GM12801 (cell line): ENCODE data around the gene NPHP4.

Experiments used
- TF ChIP-seq, protein P1 (sequence below): IDR thresholded peaks from one replicate; pipeline ENCODE4 v1.5.1; 2011; ENCODE audit warnings: control low read depth; ENCODE audit not compliant: insufficient read length; ENCODE audit errors: extremely low read depth

The NPHP4 gene

DNA sequence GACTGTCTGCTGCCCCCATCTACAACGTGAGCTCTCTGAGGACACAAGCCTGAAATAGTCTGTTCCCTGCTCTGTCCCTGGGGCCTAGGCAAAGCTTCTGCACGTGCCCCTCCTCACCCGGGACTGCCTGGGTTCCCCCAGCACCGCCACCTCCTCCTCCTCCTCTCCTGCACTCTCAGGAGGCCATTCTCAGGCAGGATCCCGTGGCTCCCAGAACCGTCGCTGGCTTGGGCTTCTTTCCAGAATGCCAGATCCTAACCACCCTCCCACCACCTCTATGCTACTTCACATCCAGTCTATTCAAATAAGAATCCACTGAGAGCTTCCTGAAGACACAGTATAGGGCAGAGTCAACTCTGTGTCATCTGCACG is 11.2 kb downstream of the NPHP4 start:
- TF ChIP-seq, protein P1, sequence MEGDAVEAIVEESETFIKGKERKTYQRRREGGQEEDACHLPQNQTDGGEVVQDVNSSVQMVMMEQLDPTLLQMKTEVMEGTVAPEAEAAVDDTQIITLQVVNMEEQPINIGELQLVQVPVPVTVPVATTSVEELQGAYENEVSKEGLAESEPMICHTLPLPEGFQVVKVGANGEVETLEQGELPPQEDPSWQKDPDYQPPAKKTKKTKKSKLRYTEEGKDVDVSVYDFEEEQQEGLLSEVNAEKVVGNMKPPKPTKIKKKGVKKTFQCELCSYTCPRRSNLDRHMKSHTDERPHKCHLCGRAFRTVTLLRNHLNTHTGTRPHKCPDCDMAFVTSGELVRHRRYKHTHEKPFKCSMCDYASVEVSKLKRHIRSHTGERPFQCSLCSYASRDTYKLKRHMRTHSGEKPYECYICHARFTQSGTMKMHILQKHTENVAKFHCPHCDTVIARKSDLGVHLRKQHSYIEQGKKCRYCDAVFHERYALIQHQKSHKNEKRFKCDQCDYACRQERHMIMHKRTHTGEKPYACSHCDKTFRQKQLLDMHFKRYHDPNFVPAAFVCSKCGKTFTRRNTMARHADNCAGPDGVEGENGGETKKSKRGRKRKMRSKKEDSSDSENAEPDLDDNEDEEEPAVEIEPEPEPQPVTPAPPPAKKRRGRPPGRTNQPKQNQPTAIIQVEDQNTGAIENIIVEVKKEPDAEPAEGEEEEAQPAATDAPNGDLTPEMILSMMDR: no peak

DNA sequence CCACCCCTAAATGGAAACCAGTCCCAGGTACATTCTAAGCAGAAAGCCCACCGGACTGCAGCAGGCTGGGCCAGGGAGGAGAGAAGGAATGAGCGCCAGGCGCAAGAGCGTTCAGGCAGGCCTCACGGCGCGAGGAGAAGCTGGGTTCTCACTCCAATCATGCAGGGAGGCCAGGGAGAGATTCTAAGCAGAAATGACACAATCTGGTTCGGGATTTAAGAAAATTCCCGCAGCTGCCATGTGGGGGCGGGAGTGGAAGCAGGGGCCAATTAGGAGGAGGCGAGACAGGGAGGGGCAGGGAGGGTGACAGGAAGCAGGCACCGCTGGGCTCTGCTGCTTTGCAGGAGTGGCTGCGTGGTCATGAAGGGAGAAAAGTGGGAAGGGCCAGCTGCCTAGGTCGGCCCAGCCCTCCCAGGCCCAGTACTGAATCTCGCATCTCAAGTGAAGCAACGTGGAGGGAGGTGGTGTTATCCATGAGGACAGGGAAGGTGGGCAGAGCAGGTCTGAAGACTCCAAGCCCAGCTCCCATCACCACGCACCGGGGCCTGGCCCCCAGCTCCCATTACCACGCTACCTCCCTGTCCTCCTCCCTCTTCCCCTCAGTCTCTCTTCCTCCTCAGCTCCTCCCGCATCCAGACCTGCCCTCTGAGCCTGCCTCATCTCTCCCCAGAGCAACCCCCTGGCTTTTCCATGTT is 11.8 kb downstream of the NPHP4 start:
- TF ChIP-seq, protein P1: no peak

DNA sequence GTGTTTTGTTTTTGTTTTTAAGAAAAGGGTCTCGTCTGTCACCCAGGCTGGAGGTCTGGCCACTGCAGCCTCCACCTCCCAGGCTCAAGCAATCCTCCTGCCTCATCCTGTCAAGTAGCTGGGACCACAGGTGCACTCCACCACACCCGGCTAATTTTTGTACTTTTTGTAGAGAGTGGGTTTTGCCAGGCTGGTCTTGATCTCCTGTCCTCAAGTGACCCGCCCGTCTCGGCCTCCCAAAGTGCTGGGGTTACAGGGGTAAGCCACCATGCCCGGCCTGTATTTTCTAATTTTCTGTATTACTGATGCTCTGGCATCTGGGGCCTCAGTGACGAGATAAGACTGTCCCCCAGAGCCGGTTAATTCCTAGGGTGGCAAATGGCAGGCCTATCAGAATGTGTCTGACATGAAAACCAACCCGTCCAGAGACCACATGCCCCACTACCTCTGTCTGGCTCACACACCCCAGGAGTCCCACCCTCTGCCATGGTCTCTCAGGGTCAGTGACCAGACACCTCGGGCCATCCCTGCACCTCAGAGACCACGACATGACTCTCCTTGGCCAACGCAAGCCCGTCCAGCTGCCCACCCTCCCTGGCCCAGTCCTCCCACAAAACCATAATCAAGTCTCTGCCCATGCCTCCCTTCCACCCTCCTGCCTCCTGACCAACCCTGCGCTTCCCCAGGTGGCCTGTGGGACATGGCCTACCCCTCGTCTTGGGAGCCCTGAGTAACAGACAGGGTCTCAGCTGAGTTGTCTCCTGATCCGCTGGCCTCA is 12.5 kb downstream of the NPHP4 start:
- TF ChIP-seq, protein P1: no peak

DNA sequence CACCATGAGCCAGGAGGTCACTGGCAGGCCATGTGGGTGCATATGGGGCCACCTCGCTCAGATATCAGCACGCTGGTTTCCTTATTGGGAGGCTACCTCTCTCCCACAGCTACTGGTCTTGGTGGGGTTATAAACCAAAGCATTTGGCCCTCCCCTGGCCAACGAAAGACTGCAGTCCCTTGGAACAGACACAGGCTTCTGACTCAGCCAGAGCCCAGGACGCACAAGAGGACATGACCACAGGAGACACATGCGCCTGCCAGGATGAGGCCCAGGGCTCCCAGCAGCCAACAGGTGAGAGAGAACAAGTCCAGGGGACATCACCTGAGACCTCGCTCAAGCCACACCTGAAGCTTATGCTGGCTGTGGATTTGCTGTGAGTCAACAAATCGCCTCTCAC is 13.8 kb downstream of the NPHP4 start:
- TF ChIP-seq, protein P1: no peak

DNA sequence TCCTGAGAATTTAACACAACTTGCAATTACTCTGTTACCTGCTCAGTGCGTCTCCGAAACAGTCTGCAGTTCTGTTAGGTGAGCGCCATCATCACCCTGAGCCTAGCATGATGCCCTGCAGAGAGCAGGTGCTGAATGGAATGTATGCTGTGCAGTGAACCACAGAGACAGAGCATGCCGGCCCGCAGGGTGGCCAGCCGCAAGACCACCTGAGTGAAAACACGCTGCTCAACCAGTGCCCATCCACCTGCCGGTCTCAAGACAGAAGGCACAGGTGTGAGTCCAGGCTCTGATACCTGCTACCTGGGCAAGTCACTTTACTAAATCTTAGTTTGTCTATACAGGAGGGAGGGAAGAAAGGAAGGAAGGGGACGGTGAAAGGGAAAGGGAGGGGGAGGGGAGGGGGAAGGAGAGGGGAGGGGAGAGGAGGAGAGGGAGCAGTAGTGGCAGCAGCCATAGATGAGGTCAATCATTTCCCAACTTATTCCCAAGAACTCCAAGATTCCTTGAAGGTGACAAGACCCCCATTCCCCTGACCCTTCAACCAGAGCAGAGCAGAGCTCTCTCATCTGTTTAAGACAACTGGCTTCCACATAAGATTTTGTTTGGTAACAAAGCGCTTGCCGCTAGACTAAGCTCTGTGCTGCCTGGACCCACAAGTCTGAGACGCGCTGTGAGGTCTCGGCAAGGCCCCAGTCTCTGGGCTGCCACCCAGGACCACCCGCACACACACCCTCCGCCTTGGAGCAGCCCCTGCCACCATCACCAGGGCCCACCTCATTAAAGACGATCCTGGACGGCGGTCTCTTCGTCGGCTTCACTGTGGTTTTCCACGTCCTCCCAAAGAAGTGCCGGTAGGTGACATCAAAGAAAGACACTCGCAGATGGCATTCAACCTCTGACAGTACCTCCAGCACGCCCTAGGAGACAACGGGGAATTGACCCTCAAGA is 14.5 kb downstream of the NPHP4 start:
- TF ChIP-seq, protein P1: no peak

DNA sequence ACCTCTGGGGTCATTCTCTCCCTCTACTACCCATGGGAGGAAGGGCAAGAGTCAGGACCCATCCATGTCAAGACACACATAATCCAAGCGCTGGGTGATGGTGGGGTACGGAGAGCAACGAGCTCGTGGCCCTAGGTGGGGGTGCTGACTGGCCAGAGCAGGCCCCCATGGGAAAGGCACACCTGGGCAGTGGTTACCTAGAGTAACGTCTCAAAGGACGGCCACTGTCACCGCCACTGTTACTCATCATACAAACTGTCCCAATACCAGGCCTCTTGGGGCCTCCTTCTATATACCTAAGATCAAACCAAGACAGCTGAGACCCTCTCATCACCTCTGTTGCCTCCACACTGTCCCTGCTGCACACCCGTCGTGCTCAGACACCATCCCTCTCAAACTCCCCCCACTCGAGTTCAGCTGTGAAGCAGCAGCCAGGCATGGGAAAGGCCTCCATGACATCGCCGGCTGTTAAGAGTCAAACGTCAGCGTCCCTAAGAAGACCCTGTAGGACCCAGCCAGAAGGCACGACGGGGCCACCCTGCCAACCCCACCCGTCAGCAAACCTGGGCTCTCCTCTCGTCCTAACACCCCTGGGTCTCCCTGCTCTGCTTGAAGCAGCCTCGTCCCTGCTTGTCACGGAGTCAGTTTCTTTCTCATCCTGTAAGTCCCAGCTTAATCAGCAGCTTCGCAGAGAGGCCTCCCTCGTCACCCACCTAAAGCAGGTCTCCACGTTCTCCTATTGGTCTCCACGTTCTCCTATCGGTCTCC is 15.3 kb downstream of the NPHP4 start:
- TF ChIP-seq, protein P1: no peak
